Stimulated activated CD8-positive, alpha-beta memory T cell treated with anti-CD3 and anti-CD28 coated beads, Interleukin-7, amount 100 ng/mL, for 24 hours (primary cell): Measurements from ENCODE around the gene SLC29A3.

Experiments used
- DNase-seq: peaks from one replicate; pipeline ENCODE4 v3.0.0-alpha.2; 2020; ENCODE audit warnings: low read depth

Gene SLC29A3

GRCh38 chr10:71371750-71372166, 52.7 kb downstream of the SLC29A3 start:
- DNase-seq = no peak

GRCh38 chr10:71372882-71373495, 53.9 kb downstream of the SLC29A3 start:
- no peak for DNase-seq

- no peak for DNase-seq
Measured at GRCh38 chr10:71374481-71375233, 55.6 kb downstream of the SLC29A3 start.

GRCh38 chr10:71375952-71376351, 56.9 kb downstream of the SLC29A3 start:
- no peak for DNase-seq

- DNase-seq = no peak
Measured at GRCh38 chr10:71378336-71379117, 59.5 kb downstream of the SLC29A3 start.

- no peak for DNase-seq
Measured at GRCh38 chr10:71379118-71379766, 60.2 kb downstream of the SLC29A3 start.

GRCh38 chr10:71380841-71381240, 61.8 kb downstream of the SLC29A3 start:
- DNase-seq = no peak

- DNase-seq = no peak
Measured at GRCh38 chr10:71381611-71382010, 62.6 kb downstream of the SLC29A3 start.

- no peak for DNase-seq
Measured at GRCh38 chr10:71382028-71382427, 63.0 kb downstream of the SLC29A3 start.

- DNase-seq = no peak
Measured at GRCh38 chr10:71382757-71383156, 63.7 kb downstream of the SLC29A3 start.

GRCh38 chr10:71383972-71384687, 65.1 kb downstream of the SLC29A3 start:
- peak; percentile 57 for DNase-seq

GRCh38 chr10:71388171-71388570, 69.1 kb downstream of the SLC29A3 start:
- no peak for DNase-seq

- DNase-seq = no peak
Measured at GRCh38 chr10:71388583-71389310, 69.7 kb downstream of the SLC29A3 start.

- no peak for DNase-seq
Measured at GRCh38 chr10:71389768-71390460, 70.9 kb downstream of the SLC29A3 start.

GRCh38 chr10:71390461-71390835, 71.4 kb downstream of the SLC29A3 start:
- DNase-seq = no peak

GRCh38 chr10:71390921-71391690, 72.0 kb downstream of the SLC29A3 start:
- no peak for DNase-seq

GRCh38 chr10:71391701-71392100, 72.6 kb downstream of the SLC29A3 start:
- DNase-seq = no peak

- no peak for DNase-seq
Measured at GRCh38 chr10:71392292-71392691, 73.2 kb downstream of the SLC29A3 start.
